ENCODE measurements around the gene TANGO2. TPM values are rescaled to one million over a fixed set of nuclear protein-coding genes. Genes with fewer than 3 reads are reported as not detected.

The TANGO2 gene
- total and polyA plus RNA-seq, 9 of the 15 experiments (the other 6 are each of a cell fraction or from before 2014, with no cell fraction given), result 15.5 to 94.9 (median 70.1) TPM

- TF ChIP-seq UBTF (IDR thresholded peaks at IDR 0.05; ENCODE audit: borderline replicate concordance in 1 of 2, low read depth in 2 of 2, low read length in 2 of 2) (peak in 1 of 2 experiments; percentile 29; a peak in 1 of 4 replicates), STAT6 (CRISPR knock-in tag; IDR thresholded peaks at IDR 0.05) (peak; percentile 28; the same call in 1 of the 2 replicates), THAP12 (CRISPR knock-in tag; IDR thresholded peaks at IDR 0.05) (peak; percentile 94), RBBP5 (IDR thresholded peaks at IDR 0.05; ENCODE audit: borderline replicate concordance, insufficient read depth, low read length, poor library complexity, severe bottlenecking) (peak; percentile 76), SMC3 (conservative IDR thresholded peaks at IDR 0.05; ENCODE audit: insufficient read depth, low read depth, low read length) (no peak; the same call in 1 of the 2 replicates), ZFPM2 (CRISPR knock-in tag; IDR thresholded peaks at IDR 0.05) (peak; percentile 95), HMG20A (CRISPR knock-in tag; conservative IDR thresholded peaks at IDR 0.05) (no peak), JUND (IDR thresholded peaks at IDR 0.05; ENCODE audit: borderline replicate concordance, low read depth, low read length) (no peak; the same call in 1 of the 2 replicates), JUND (tag; IDR thresholded peaks at IDR 0.05; ENCODE audit: borderline replicate concordance, low read depth, low read length) (no peak; the same call in 2 of the 3 replicates), MCM2 (IDR thresholded peaks at IDR 0.05; ENCODE audit: low read depth) (no peak), HCFC1 (IDR thresholded peaks at IDR 0.05; ENCODE audit: low read depth, low read length) (peak; percentile 68), ARID3B (CRISPR knock-in tag; IDR thresholded peaks at IDR 0.05; ENCODE audit: borderline replicate concordance) (peak; percentile 95; the same call in 1 of the 2 replicates), TAF7 (tag; IDR thresholded peaks at IDR 0.05) (peak; percentile 93)
- TF ChIP-seq, protein P1, sequence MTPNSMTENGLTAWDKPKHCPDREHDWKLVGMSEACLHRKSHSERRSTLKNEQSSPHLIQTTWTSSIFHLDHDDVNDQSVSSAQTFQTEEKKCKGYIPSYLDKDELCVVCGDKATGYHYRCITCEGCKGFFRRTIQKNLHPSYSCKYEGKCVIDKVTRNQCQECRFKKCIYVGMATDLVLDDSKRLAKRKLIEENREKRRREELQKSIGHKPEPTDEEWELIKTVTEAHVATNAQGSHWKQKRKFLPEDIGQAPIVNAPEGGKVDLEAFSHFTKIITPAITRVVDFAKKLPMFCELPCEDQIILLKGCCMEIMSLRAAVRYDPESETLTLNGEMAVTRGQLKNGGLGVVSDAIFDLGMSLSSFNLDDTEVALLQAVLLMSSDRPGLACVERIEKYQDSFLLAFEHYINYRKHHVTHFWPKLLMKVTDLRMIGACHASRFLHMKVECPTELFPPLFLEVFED (CRISPR knock-in tag; conservative IDR thresholded peaks at IDR 0.05), result peak; percentile 90; the same call in 1 of the 2 replicates
Observed at GRCh38 chr22:20020533-20021195, at the start of gene TANGO2 (continued).

Data from K562 (cell line).